ENCODE results near the gene NRXN3.
"Not testable (repeated sequence)": the region's sequence is repeated elsewhere in the genome, so short reads cannot be mapped to it uniquely, and the experiment has no call there.

Gene NRXN3

GRCh38 chr14:79080040-79080439, 909.9 kb downstream of the NRXN3 start:
- DNase-seq (no peak), ATAC-seq (no peak)

GRCh38 chr14:79082883-79083282, 912.7 kb downstream of the NRXN3 start:
- ATAC-seq (no peak), DNase-seq (no peak)

GRCh38 chr14:79083356-79083755, 913.2 kb downstream of the NRXN3 start:
- ATAC-seq: no peak

GRCh38 chr14:79084861-79085260, 914.7 kb downstream of the NRXN3 start:
- ATAC-seq: no peak

More at GRCh38 chr14:79083356-79083755, 913.2 kb downstream of the NRXN3 start:
- no peak for DNase-seq

GRCh38 chr14:79089576-79089975, 919.4 kb downstream of the NRXN3 start:
- ATAC-seq (no peak), DNase-seq (no peak)

More at GRCh38 chr14:79084861-79085260, 914.7 kb downstream of the NRXN3 start:
- DNase-seq: no peak

- DNase-seq: no peak
- no peak for ATAC-seq
Observed at GRCh38 chr14:79090641-79091180, 920.5 kb downstream of the NRXN3 start.

GRCh38 chr14:79091381-79091963, 921.3 kb downstream of the NRXN3 start:
- DNase-seq (no peak), ATAC-seq (no peak)

GRCh38 chr14:79093531-79093930, 923.4 kb downstream of the NRXN3 start:
- DNase-seq: no peak
- no peak for ATAC-seq

- no peak for DNase-seq
- ATAC-seq: no peak
Observed at GRCh38 chr14:79094951-79095350, 924.8 kb downstream of the NRXN3 start.

GRCh38 chr14:79096811-79097210, 926.6 kb downstream of the NRXN3 start:
- no peak for ATAC-seq
- DNase-seq: no peak

GRCh38 chr14:79098324-79098723, 928.2 kb downstream of the NRXN3 start:
- DNase-seq: no peak
- no peak for ATAC-seq

GRCh38 chr14:79100578-79100977, 930.4 kb downstream of the NRXN3 start:
- no peak for DNase-seq
- ATAC-seq: no peak

- ATAC-seq (no peak), DNase-seq (no peak)
Observed at GRCh38 chr14:79101388-79101787, 931.2 kb downstream of the NRXN3 start.

GRCh38 chr14:79103764-79104163, 933.6 kb downstream of the NRXN3 start:
- DNase-seq: no peak
- no peak for ATAC-seq

GRCh38 chr14:79110564-79110963, 940.4 kb downstream of the NRXN3 start:
- DNase-seq, ATAC-seq: not testable (repeated sequence)

- DNase-seq: no peak
- ATAC-seq: no peak
Observed at GRCh38 chr14:79111987-79112501, 941.9 kb downstream of the NRXN3 start.

GRCh38 chr14:79117561-79117960, 947.4 kb downstream of the NRXN3 start:
- no peak for DNase-seq
- no peak for ATAC-seq

- no peak for DNase-seq
- no peak for ATAC-seq
Observed at GRCh38 chr14:79118291-79118690, 948.1 kb downstream of the NRXN3 start.

GRCh38 chr14:79134361-79134760, 964.2 kb downstream of the NRXN3 start:
- ATAC-seq: no peak
- no peak for DNase-seq

GRCh38 chr14:79136071-79137044, 966.2 kb downstream of the NRXN3 start:
- ATAC-seq (no peak), DNase-seq (no peak)

GRCh38 chr14:79137045-79137430, 966.9 kb downstream of the NRXN3 start:
- DNase-seq: no peak
- no peak for ATAC-seq

- ATAC-seq (no peak), DNase-seq (no peak)
Observed at GRCh38 chr14:79137836-79138235, 967.7 kb downstream of the NRXN3 start.

GRCh38 chr14:79144896-79145295, 974.7 kb downstream of the NRXN3 start:
- ATAC-seq (no peak), DNase-seq (no peak)

All from stimulated activated naive CD8-positive, alpha-beta T cell treated with anti-CD3 and anti-CD28 coated beads, Interleukin-15, Interleukin-2, amounts not matched to agents 100 U/mL and 50 U/mL, for 24 hours (primary cell).